ENCODE results near the gene ALDH16A1.
"Not testable (repeated sequence)": the region's sequence is repeated elsewhere in the genome, so short reads cannot be mapped to it uniquely, and the experiment has no call there.

ALDH16A1 gene

DNA sequence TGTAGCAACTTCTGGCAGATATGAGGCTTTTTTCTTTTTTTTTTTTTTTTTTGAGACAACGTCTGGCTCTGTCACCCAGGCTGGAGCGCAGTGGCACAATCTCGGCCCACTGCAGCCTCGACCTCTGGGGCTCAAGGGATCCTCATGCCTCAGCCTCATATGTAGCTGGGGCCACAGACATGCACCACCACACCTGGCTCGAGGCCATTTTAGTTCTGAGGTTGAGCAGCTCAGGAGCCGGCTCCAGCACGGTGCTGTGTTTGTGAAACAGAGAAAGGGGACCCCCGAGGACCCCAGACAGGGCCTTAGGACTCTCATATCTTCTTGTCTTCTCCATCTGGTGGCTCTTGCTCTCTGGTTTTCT, 17.6 kb downstream of the ALDH16A1 start:
- Histone ChIP-seq H3K27ac (ENCODE audit: low read depth, low read length) (no peak overlapping the region), H3K9ac (ENCODE audit: low read length) (no peak overlapping the region), H3K36me3 (ENCODE audit: insufficient read depth, low read length) (no peaks in the 10 kb centered on the region), H3K4me1 (ENCODE audit: insufficient read depth, low read length) (peaks cover 17% of the 10 kb centered on the region), H3K27me3 (ENCODE audit: control insufficient read depth in 1 of 2, insufficient read depth in 2 of 2, low read length in 2 of 2) (no peaks in the 10 kb centered on the region), H3K9me3 (ENCODE audit: low read length) (no peaks in the 10 kb centered on the region), H3K4me3 (ENCODE audit: low read depth in 1 of 2, low read length in 2 of 2) (no peak overlapping the region)

DNA sequence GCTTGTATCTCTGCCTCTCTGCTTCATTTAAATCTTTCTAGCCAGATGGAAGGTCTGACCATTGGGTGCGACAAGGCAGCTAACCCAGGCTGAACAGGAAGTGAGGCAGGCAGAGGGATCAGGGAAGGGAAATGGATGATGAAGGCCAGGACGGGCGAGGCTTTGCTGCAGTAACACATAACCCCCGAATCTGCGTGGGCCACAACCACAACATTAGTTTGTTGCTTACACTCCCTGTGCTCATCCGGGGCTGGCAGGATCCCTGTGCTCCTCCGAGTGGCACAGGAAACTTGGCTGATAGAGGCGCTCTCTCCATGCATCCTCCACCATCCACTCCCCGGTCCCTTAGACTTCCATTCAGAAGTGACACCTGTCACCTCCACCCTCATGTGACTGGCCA, 19.9 kb downstream of the ALDH16A1 start:
- Histone ChIP-seq H3K4me3 (ENCODE audit: low read depth in 1 of 2, low read length in 2 of 2) (no peak overlapping the region), H3K4me1 (ENCODE audit: insufficient read depth, low read length) (peaks cover 17% of the 10 kb centered on the region), H3K27ac (ENCODE audit: low read depth, low read length) (no peak overlapping the region), H3K36me3 (ENCODE audit: insufficient read depth, low read length) (no peaks in the 10 kb centered on the region), H3K9me3 (ENCODE audit: low read length) (no peaks in the 10 kb centered on the region), H3K27me3 (ENCODE audit: control insufficient read depth in 1 of 2, insufficient read depth in 2 of 2, low read length in 2 of 2) (no peaks in the 10 kb centered on the region), H3K9ac (ENCODE audit: low read length) (no peak overlapping the region)

DNA sequence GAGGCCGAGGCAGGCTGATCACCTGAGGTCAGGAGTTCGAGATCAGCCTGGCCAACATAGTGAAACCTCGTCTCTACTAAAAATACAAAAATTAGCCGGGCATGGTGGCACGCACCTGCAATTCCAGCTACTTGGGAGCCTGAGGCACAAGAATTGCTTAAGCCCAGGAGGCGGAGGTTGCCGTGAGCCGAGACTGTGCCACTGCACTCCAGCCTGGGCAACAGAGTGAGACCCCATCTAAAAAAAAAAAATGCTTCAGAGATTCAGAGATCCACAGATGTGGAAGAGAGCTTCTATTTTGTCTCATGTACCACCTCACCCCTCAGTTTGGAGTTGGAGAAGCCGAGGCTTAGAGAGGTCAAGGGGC, 20.5 kb downstream of the ALDH16A1 start:
- Histone ChIP-seq H3K9ac (ENCODE audit: low read length) (peak overlapping the region; percentile 45), H3K27ac (ENCODE audit: low read depth, low read length) (peak overlapping the region; percentile 75)
- H3K36me3 ChIP-seq (ENCODE audit: insufficient read depth, low read length), result not testable (repeated sequence)

DNA sequence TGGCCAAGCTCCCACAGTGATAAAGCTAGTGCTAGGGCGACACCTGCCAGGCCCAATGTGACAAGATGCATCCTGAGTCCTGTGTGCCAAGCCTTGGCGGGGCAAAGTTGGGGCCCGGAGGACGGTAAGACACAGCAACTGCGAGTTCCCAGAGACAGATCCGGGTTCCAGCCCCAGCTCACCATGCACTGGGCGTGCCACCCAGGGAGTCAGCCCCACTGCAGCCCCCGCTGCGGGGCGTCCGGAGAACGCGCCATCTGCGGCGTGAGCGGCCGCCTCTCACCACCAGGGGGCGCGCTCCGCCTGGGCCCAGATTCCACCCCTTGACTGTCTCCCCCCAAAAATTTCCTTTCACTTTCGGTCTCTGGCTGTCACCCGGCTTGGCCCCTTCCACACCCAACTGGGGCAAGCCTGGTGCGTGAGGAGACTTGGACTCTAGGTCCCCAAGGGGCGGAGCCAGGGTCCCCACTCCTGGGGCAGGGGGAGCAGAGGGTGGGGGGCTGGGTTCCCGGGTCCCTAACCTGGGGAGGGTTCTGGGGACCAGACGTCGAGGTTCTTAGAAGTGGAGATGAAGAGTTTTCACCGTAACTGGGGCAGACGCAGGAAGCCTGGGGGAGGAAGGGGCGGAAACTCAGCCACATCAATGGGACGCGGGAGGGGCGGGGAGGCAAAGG, 21.0 kb downstream of the ALDH16A1 start, which contains the start of gene FLT3LG:
Gene FLT3LG (plus strand): TSS at position 348 of the 674 bp plus-strand sequence. CDS start 425 bp downstream, outside the sequence.
- no peaks in the 10 kb centered on the region for H3K36me3 ChIP-seq (ENCODE audit: insufficient read depth, low read length)
- H3K4me3 ChIP-seq (ENCODE audit: low read depth in 1 of 2, low read length in 2 of 2), result peak within 1 kb of the TSS; percentile 54 to 58
- no peaks in the 10 kb centered on the region for H3K27me3 ChIP-seq (ENCODE audit: control insufficient read depth in 1 of 2, insufficient read depth in 2 of 2, low read length in 2 of 2)
- peak within 1 kb of the TSS; percentile 45 for H3K9ac ChIP-seq (ENCODE audit: low read length)
- no peaks in the 10 kb centered on the region for H3K9me3 ChIP-seq (ENCODE audit: low read length)
- H3K4me1 ChIP-seq (ENCODE audit: insufficient read depth, low read length), result peaks cover 17% of the 10 kb centered on the region
- H3K27ac ChIP-seq (ENCODE audit: low read depth, low read length), result peak within 1 kb of the TSS; percentile 75

More for the DNA sequence above, 20.5 kb downstream of the ALDH16A1 start:
- not testable (repeated sequence) for H3K9me3 ChIP-seq (ENCODE audit: low read length); H3K27me3 ChIP-seq (ENCODE audit: control insufficient read depth in 1 of 2, insufficient read depth in 2 of 2, low read length in 2 of 2)
- Histone ChIP-seq H3K4me1 (ENCODE audit: insufficient read depth, low read length) (peaks cover 17% of the 10 kb centered on the region), H3K4me3 (ENCODE audit: low read depth in 1 of 2, low read length in 2 of 2) (peak overlapping the region; percentile 54 to 58)

DNA sequence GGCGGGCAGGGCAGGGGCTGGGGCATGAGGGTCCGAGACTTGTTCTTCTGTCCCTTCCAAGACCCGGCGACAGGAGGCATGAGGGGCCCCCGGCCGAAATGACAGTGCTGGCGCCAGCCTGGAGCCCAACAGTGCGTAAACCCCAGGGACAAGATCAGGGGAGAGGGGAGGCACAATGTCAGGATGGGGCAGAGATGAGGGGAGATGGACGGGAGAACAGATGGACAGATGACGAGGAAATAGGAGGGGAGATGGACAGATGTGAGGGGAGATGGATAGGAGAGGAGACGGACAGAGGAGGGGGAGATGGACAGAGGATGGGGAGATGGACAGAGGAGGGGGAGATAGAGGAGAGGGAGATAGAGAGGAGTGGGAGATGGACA, 21.5 kb downstream of the ALDH16A1 start:
- peaks cover 17% of the 10 kb centered on the region for H3K4me1 ChIP-seq (ENCODE audit: insufficient read depth, low read length)

DNA sequence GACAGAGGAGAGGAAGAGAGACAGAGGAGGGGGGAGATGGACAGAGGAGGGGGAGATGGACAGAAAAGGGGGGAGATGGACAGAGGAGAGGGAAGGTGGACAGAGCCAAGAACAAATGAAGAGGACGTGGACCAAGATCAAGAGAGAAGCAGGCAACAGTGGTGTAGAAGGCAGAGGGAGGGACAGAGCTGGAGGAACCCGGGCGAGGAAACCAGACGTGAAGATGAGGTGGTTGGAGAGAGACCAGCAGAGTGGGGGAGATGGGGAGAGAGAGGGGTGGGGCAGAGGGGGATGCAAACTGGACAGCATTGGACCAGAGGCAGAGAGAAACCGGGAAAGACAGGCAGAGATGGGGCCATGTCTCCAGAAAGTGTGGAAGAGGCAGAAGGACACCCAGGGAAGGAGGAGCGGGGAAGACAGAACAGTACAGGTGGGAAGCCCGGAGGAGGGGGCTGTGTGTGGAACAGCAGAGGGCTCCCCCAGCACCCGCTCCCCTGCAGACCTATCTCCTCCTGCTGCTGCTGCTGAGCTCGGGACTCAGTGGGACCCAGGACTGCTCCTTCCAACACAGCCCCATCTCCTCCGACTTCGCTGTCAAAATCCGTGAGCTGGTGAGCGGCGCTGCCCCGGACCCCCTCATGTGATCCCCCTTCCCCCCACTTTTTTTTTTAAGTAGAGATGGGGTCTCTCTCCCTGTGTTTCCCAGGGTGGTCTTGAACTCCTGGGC, 22.3 kb downstream of the ALDH16A1 start:
- Histone ChIP-seq H3K27ac (ENCODE audit: low read depth, low read length) (no peak overlapping the region), H3K27me3 (ENCODE audit: control insufficient read depth in 1 of 2, insufficient read depth in 2 of 2, low read length in 2 of 2) (no peaks in the 10 kb centered on the region), H3K4me3 (ENCODE audit: low read depth in 1 of 2, low read length in 2 of 2) (peak overlapping the region in 1 of 2 donors; percentile 54), H3K9ac (ENCODE audit: low read length) (peak overlapping the region; percentile 45), H3K9me3 (ENCODE audit: low read length) (no peaks in the 10 kb centered on the region), H3K4me1 (ENCODE audit: insufficient read depth, low read length) (peaks cover 17% of the 10 kb centered on the region), H3K36me3 (ENCODE audit: insufficient read depth, low read length) (no peaks in the 10 kb centered on the region)

More for the DNA sequence above, 21.5 kb downstream of the ALDH16A1 start:
- no peaks in the 10 kb centered on the region for H3K36me3 ChIP-seq (ENCODE audit: insufficient read depth, low read length)
- peak overlapping the region; percentile 75 for H3K27ac ChIP-seq (ENCODE audit: low read depth, low read length)
- H3K27me3 ChIP-seq (ENCODE audit: control insufficient read depth in 1 of 2, insufficient read depth in 2 of 2, low read length in 2 of 2), result no peaks in the 10 kb centered on the region
- no peaks in the 10 kb centered on the region for H3K9me3 ChIP-seq (ENCODE audit: low read length)
- H3K9ac ChIP-seq (ENCODE audit: low read length), result peak overlapping the region; percentile 45
- H3K4me3 ChIP-seq (ENCODE audit: low read depth in 1 of 2, low read length in 2 of 2), result peak overlapping the region; percentile 54 to 58

DNA sequence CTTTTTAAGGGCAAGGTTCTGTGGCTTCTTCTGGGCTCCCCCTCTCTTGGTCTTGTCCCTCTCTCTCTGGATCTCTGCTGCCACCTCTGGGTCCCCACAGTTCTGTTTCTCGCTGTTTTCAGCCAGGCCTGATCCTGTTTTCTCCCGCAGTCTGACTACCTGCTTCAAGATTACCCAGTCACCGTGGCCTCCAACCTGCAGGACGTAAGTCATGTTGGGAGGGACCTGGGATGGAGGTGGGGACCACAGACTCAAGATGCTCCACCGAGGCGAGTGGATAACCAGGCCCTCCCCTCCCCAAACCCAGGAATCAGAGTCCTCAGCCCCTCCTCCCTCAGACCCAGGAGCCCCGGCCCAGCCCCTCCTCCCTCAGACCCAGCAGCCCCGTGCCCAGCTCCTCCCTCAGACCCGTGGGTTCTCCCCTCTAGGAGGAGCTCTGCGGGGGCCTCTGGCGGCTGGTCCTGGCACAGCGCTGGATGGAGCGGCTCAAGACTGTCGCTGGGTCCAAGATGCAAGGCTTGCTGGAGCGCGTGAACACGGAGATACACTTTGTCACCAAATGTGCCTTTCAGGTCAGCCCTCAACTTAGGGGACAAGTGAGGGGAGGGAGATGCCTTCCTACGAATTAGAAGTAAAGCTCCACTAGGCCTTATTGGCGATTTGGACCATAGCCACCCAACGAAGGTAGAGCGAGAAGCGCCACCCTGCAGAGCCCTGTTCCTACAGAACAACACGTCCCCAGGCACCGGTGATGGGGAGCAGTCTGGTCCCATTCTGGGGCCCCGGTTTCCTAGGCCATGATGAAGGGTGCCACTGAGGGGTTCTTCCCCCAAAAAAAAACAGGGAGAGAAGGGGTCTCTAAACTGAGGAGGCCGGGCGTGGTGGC, 23.2 kb downstream of the ALDH16A1 start:
- peaks cover 17% of the 10 kb centered on the region for H3K4me1 ChIP-seq (ENCODE audit: insufficient read depth, low read length)
- H3K36me3 ChIP-seq (ENCODE audit: insufficient read depth, low read length), result no peaks in the 10 kb centered on the region
- H3K9ac ChIP-seq (ENCODE audit: low read length), result no peak overlapping the region
- no peak overlapping the region for H3K4me3 ChIP-seq (ENCODE audit: low read depth in 1 of 2, low read length in 2 of 2)
- H3K9me3 ChIP-seq (ENCODE audit: low read length), result no peaks in the 10 kb centered on the region
- peak overlapping the region; percentile 7 for H3K27ac ChIP-seq (ENCODE audit: low read depth, low read length)
- no peaks in the 10 kb centered on the region for H3K27me3 ChIP-seq (ENCODE audit: control insufficient read depth in 1 of 2, insufficient read depth in 2 of 2, low read length in 2 of 2)

DNA sequence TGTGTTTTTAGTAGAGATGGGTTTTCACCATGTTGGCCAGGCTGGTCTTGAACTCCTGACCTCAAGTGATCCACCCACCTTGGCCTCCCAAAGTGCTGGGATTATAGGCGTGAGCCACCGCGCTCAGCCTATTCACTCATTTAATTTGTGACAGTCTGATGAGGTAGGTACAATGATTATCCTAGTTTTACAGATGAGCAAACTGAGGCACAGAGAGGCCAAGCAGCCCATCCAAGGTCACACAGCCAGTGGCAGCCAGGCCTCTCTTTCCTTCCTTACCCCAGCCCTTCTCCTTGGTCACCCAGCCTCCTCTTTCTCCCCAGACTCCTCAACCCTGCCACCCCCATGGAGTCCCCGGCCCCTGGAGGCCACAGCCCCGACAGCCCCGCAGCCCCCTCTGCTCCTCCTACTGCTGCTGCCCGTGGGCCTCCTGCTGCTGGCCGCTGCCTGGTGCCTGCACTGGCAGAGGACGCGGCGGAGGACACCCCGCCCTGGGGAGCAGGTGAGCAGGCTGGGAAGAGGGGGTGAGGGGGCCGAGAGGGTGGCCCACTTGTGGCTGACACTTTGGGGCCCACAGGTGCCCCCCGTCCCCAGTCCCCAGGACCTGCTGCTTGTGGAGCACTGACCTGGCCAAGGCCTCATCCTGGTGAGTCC, 27.1 kb downstream of the ALDH16A1 start:
- peaks cover 4% of the 10 kb centered on the region for H3K4me1 ChIP-seq (ENCODE audit: insufficient read depth, low read length)
- no peaks in the 10 kb centered on the region for H3K36me3 ChIP-seq (ENCODE audit: insufficient read depth, low read length)

DNA sequence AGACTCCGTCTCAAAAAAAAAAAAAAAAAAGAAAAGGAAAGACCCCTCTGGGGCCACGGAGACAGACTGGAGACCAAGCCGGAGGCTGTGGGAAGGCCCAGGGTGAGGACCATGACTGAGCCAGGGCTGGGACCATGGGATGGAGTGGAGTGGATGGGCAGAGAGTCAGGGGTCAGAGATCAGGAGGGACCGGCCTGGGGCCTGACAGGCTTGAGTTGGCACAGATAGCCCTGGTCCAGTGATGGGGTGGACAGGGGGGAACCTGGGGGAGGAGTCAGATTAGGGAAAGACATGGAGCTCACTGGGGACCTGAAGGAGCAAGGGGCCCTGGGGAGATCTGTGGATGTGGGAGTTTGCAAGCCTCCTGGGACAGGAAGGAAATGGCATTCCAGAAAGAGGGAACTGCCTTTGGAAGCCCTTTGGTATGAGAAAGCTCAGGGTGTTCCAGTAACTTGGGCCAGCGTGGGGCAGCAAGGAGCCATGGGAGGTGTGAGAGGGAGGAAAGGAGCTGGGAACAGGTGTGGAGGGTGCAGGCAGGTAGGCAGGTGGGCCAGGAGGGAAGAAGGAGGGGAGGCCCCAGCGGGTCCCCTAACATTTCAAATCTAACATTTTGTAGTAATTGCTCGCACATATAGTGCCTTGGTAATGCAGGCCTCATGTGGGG, 28.1 kb downstream of the ALDH16A1 start:
- no peaks in the 10 kb centered on the region for H3K36me3 ChIP-seq (ENCODE audit: insufficient read depth, low read length)
- H3K4me3 ChIP-seq (ENCODE audit: low read depth in 1 of 2, low read length in 2 of 2), result no peak overlapping the region
- H3K4me1 ChIP-seq (ENCODE audit: insufficient read depth, low read length), result no peaks in the 10 kb centered on the region
- no peak overlapping the region for H3K27ac ChIP-seq (ENCODE audit: low read depth, low read length)
- H3K9me3 ChIP-seq (ENCODE audit: low read length), result no peaks in the 10 kb centered on the region
- H3K9ac ChIP-seq (ENCODE audit: low read length), result no peak overlapping the region
- H3K27me3 ChIP-seq (ENCODE audit: control insufficient read depth in 1 of 2, insufficient read depth in 2 of 2, low read length in 2 of 2), result no peaks in the 10 kb centered on the region

More for the DNA sequence above, 27.1 kb downstream of the ALDH16A1 start:
- Histone ChIP-seq H3K4me3 (ENCODE audit: low read depth in 1 of 2, low read length in 2 of 2) (no peak overlapping the region), H3K9me3 (ENCODE audit: low read length) (no peaks in the 10 kb centered on the region), H3K27me3 (ENCODE audit: control insufficient read depth in 1 of 2, insufficient read depth in 2 of 2, low read length in 2 of 2) (no peaks in the 10 kb centered on the region), H3K9ac (ENCODE audit: low read length) (no peak overlapping the region), H3K27ac (ENCODE audit: low read depth, low read length) (no peak overlapping the region)

DNA sequence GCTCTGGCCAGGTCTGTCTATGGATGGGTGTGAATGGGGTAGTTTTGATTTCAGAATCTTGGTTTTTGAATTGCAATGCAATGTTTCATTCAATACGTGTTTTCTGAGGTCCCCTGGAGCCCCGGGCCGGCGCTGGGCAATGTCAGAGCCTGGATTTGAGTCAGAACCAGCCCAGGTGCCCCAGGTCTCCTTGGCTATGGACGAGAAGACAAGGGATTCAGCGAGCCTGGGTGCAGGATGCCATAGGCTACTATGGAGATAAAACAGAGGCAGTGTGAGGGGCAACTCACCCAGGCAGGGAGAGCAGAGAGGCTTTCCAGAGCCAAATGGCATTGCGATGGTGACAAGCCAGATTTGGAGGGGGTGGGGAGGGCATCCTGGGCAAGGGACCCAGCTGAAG, 33.2 kb downstream of the ALDH16A1 start:
- Histone ChIP-seq H3K27ac (ENCODE audit: low read depth, low read length) (no peak overlapping the region), H3K9me3 (ENCODE audit: low read length) (no peaks in the 10 kb centered on the region), H3K27me3 (ENCODE audit: control insufficient read depth in 1 of 2, insufficient read depth in 2 of 2, low read length in 2 of 2) (no peaks in the 10 kb centered on the region), H3K4me1 (ENCODE audit: insufficient read depth, low read length) (peaks cover 24% of the 10 kb centered on the region), H3K4me3 (ENCODE audit: low read depth in 1 of 2, low read length in 2 of 2) (no peak overlapping the region), H3K36me3 (ENCODE audit: insufficient read depth, low read length) (peaks cover 22% of the 10 kb centered on the region), H3K9ac (ENCODE audit: low read length) (no peak overlapping the region)

Measured in muscle layer of colon (tissue), 2 donors.